Measurements from ENCODE around the gene NR4A3.
"Not testable (repeated sequence)": the region's sequence is repeated elsewhere in the genome, so short reads cannot be mapped to it uniquely, and the experiment has no call there.

Gene NR4A3

GRCh38 chr9:99821396-99822108 lies at the start of gene NR4A3:
TSS of gene NR4A3 (plus strand) at chr9:99821885. CDS start at chr9:99828043, 6,158 bp downstream.
- DNase-seq (ENCODE audit: low spot score) = peak; percentile 91

GRCh38 chr9:99773468-99774138 lies 48.1 kb upstream of the NR4A3 start:
- DNase-seq (ENCODE audit: low spot score) = no peak

GRCh38 chr9:99778308-99778707 lies 43.4 kb upstream of the NR4A3 start:
- DNase-seq (ENCODE audit: low spot score) = peak; percentile 80

GRCh38 chr9:99778836-99779235 lies 42.8 kb upstream of the NR4A3 start:
- DNase-seq (ENCODE audit: low spot score) = no peak

GRCh38 chr9:99779277-99779676 lies 42.4 kb upstream of the NR4A3 start:
- DNase-seq (ENCODE audit: low spot score) = no peak

GRCh38 chr9:99782349-99782748 lies 39.3 kb upstream of the NR4A3 start:
- not testable (repeated sequence) for DNase-seq (ENCODE audit: low spot score)

GRCh38 chr9:99782962-99783718 lies 38.5 kb upstream of the NR4A3 start:
- no peak for DNase-seq (ENCODE audit: low spot score)

- DNase-seq (ENCODE audit: low spot score) = no peak
These were observed 37.9 kb upstream of the NR4A3 start for GRCh38 chr9:99783799-99784198.

GRCh38 chr9:99785010-99785590 lies 36.6 kb upstream of the NR4A3 start:
- DNase-seq (ENCODE audit: low spot score) = no peak

- DNase-seq (ENCODE audit: low spot score) = no peak
These were observed 34.1 kb upstream of the NR4A3 start for GRCh38 chr9:99787556-99787955.

GRCh38 chr9:99793528-99793927 lies 28.2 kb upstream of the NR4A3 start:
- DNase-seq (ENCODE audit: low spot score) = no peak

GRCh38 chr9:99796231-99796630 lies 25.5 kb upstream of the NR4A3 start:
- no peak for DNase-seq (ENCODE audit: low spot score)

- no peak for DNase-seq (ENCODE audit: low spot score)
These were observed 19.9 kb upstream of the NR4A3 start for GRCh38 chr9:99801775-99802174.

GRCh38 chr9:99803694-99804093 lies 18.0 kb upstream of the NR4A3 start:
- DNase-seq (ENCODE audit: low spot score) = no peak

GRCh38 chr9:99807276-99807852 lies 14.3 kb upstream of the NR4A3 start:
- DNase-seq (ENCODE audit: low spot score) = peak; percentile 77

GRCh38 chr9:99807956-99808355 lies 13.7 kb upstream of the NR4A3 start:
- no peak for DNase-seq (ENCODE audit: low spot score)

GRCh38 chr9:99808454-99808853 lies 13.2 kb upstream of the NR4A3 start:
- no peak for DNase-seq (ENCODE audit: low spot score)

- no peak for DNase-seq (ENCODE audit: low spot score)
These were observed 11.9 kb upstream of the NR4A3 start for GRCh38 chr9:99809586-99810319.

- DNase-seq (ENCODE audit: low spot score) = no peak
These were observed 10.5 kb upstream of the NR4A3 start for GRCh38 chr9:99811172-99811571.

GRCh38 chr9:99811598-99812383 lies 9.9 kb upstream of the NR4A3 start:
- DNase-seq (ENCODE audit: low spot score) = no peak

GRCh38 chr9:99813739-99814138 lies 7.9 kb upstream of the NR4A3 start:
- DNase-seq (ENCODE audit: low spot score) = no peak

Data from AG20443 (cell line).